Activated T-cell treated with anti-CD3 and anti-CD28 coated beads, Interleukin-2, amount 50 U/mL, for 24 hours (primary cell): Measurements from ENCODE around the gene GLI2.

Experiments
- DNase-seq: peaks from one replicate; pipeline ENCODE4 v3.0.0-alpha.2; 2020
- H3K27ac Mint-ChIP-seq: 2 replicates; pipeline ENCODE4 v1.8.0; 2020; ENCODE audit warnings: mild to moderate bottlenecking, mixed read lengths
- H3K27me3 Mint-ChIP-seq: 2 replicates; pipeline ENCODE4 v1.8.0; 2020; ENCODE audit warnings: mixed read lengths
- H3K36me3 Mint-ChIP-seq: 2 replicates; pipeline ENCODE4 v1.8.0; 2020; ENCODE audit warnings: low read depth, mixed read lengths
- H3K4me1 Mint-ChIP-seq: 2 replicates; pipeline ENCODE4 v1.8.0; 2020; ENCODE audit warnings: low read depth, mixed read lengths
- H3K4me3 Mint-ChIP-seq: 2 replicates; pipeline ENCODE4 v1.8.0; 2020; ENCODE audit warnings: mild to moderate bottlenecking, moderate library complexity, mixed read lengths
- H3K9me3 Mint-ChIP-seq: 2 replicates; pipeline ENCODE4 v1.8.0; 2020; ENCODE audit warnings: mixed read lengths

The GLI2 gene

GRCh38 chr2:120764492-120764891 lies 28.8 kb downstream of the GLI2 start:
- H3K27ac Mint-ChIP-seq, result no peak overlapping the region
- no peak overlapping the region for H3K4me3 Mint-ChIP-seq
- no peaks in the 10 kb centered on the region for H3K9me3 Mint-ChIP-seq
- no peaks in the 10 kb centered on the region for H3K4me1 Mint-ChIP-seq
- DNase-seq, result no peak
- peaks cover 7% of the 10 kb centered on the region for H3K27me3 Mint-ChIP-seq
- no peaks in the 10 kb centered on the region for H3K36me3 Mint-ChIP-seq

GRCh38 chr2:120764991-120765677 lies 29.5 kb downstream of the GLI2 start:
- Mint-ChIP-seq H3K27me3 (peaks cover 7% of the 10 kb centered on the region), H3K27ac (no peak overlapping the region), H3K4me3 (no peak overlapping the region), H3K4me1 (no peaks in the 10 kb centered on the region), H3K36me3 (no peaks in the 10 kb centered on the region), H3K9me3 (no peaks in the 10 kb centered on the region)
- DNase-seq, result no peak

- H3K36me3 Mint-ChIP-seq, result no peaks in the 10 kb centered on the region
- H3K27me3 Mint-ChIP-seq, result peaks cover 2% of the 10 kb centered on the region
- H3K9me3 Mint-ChIP-seq, result no peaks in the 10 kb centered on the region
- no peak for DNase-seq
- no peak overlapping the region for H3K4me3 Mint-ChIP-seq
- H3K4me1 Mint-ChIP-seq, result no peaks in the 10 kb centered on the region
- H3K27ac Mint-ChIP-seq, result no peak overlapping the region
Measured at GRCh38 chr2:120765678-120766469, 30.2 kb downstream of the GLI2 start.

- H3K4me1 Mint-ChIP-seq, result no peaks in the 10 kb centered on the region
- no peak for DNase-seq
- H3K4me3 Mint-ChIP-seq, result no peak overlapping the region
- H3K27ac Mint-ChIP-seq, result no peak overlapping the region
- H3K36me3 Mint-ChIP-seq, result no peaks in the 10 kb centered on the region
- H3K9me3 Mint-ChIP-seq, result no peaks in the 10 kb centered on the region
- H3K27me3 Mint-ChIP-seq, result no peaks in the 10 kb centered on the region
Measured at GRCh38 chr2:120766470-120767351, 31.0 kb downstream of the GLI2 start.

- H3K27me3 Mint-ChIP-seq, result no peaks in the 10 kb centered on the region
- no peaks in the 10 kb centered on the region for H3K36me3 Mint-ChIP-seq
- H3K4me3 Mint-ChIP-seq, result no peak overlapping the region
- no peaks in the 10 kb centered on the region for H3K4me1 Mint-ChIP-seq
- DNase-seq, result no peak
- H3K27ac Mint-ChIP-seq, result no peak overlapping the region
- H3K9me3 Mint-ChIP-seq, result no peaks in the 10 kb centered on the region
Measured at GRCh38 chr2:120767486-120768005, 31.9 kb downstream of the GLI2 start.

- H3K4me1 Mint-ChIP-seq, result no peaks in the 10 kb centered on the region
- no peaks in the 10 kb centered on the region for H3K27me3 Mint-ChIP-seq
- H3K9me3 Mint-ChIP-seq, result no peaks in the 10 kb centered on the region
- no peak overlapping the region for H3K4me3 Mint-ChIP-seq
- no peaks in the 10 kb centered on the region for H3K36me3 Mint-ChIP-seq
- no peak overlapping the region for H3K27ac Mint-ChIP-seq
- no peak for DNase-seq
Measured at GRCh38 chr2:120768112-120769048, 32.7 kb downstream of the GLI2 start.

GRCh38 chr2:120769076-120769786 lies 33.6 kb downstream of the GLI2 start:
- no peak for DNase-seq
- Mint-ChIP-seq H3K4me1 (no peaks in the 10 kb centered on the region), H3K4me3 (no peak overlapping the region), H3K27me3 (no peaks in the 10 kb centered on the region), H3K9me3 (no peaks in the 10 kb centered on the region), H3K27ac (no peak overlapping the region), H3K36me3 (no peaks in the 10 kb centered on the region)

GRCh38 chr2:120769787-120770120 lies 34.1 kb downstream of the GLI2 start:
- no peaks in the 10 kb centered on the region for H3K4me1 Mint-ChIP-seq
- no peak overlapping the region for H3K4me3 Mint-ChIP-seq

GRCh38 chr2:120770176-120770575 lies 34.5 kb downstream of the GLI2 start:
- H3K27me3 Mint-ChIP-seq, result no peaks in the 10 kb centered on the region
- H3K9me3 Mint-ChIP-seq, result no peaks in the 10 kb centered on the region
- no peak overlapping the region for H3K27ac Mint-ChIP-seq
- H3K4me1 Mint-ChIP-seq, result no peaks in the 10 kb centered on the region
- no peak overlapping the region for H3K4me3 Mint-ChIP-seq
- no peak for DNase-seq
- no peaks in the 10 kb centered on the region for H3K36me3 Mint-ChIP-seq

More at GRCh38 chr2:120769787-120770120, 34.1 kb downstream of the GLI2 start:
- H3K9me3 Mint-ChIP-seq, result no peaks in the 10 kb centered on the region
- DNase-seq, result no peak
- H3K27ac Mint-ChIP-seq, result no peak overlapping the region
- H3K36me3 Mint-ChIP-seq, result no peaks in the 10 kb centered on the region
- H3K27me3 Mint-ChIP-seq, result no peaks in the 10 kb centered on the region

- Mint-ChIP-seq H3K27me3 (no peaks in the 10 kb centered on the region), H3K4me1 (no peaks in the 10 kb centered on the region), H3K9me3 (no peaks in the 10 kb centered on the region), H3K36me3 (no peaks in the 10 kb centered on the region), H3K27ac (no peak overlapping the region), H3K4me3 (no peak overlapping the region)
- DNase-seq, result no peak
Measured at GRCh38 chr2:120770641-120771040, 35.0 kb downstream of the GLI2 start.

GRCh38 chr2:120771111-120771780 lies 35.6 kb downstream of the GLI2 start:
- no peak overlapping the region for H3K4me3 Mint-ChIP-seq
- H3K36me3 Mint-ChIP-seq, result no peaks in the 10 kb centered on the region
- no peaks in the 10 kb centered on the region for H3K9me3 Mint-ChIP-seq
- no peaks in the 10 kb centered on the region for H3K27me3 Mint-ChIP-seq
- no peak for DNase-seq
- H3K27ac Mint-ChIP-seq, result no peak overlapping the region
- H3K4me1 Mint-ChIP-seq, result no peaks in the 10 kb centered on the region

GRCh38 chr2:120771781-120772208 lies 36.1 kb downstream of the GLI2 start:
- Mint-ChIP-seq H3K4me3 (no peak overlapping the region), H3K27ac (no peak overlapping the region)

GRCh38 chr2:120772261-120772660 lies 36.6 kb downstream of the GLI2 start:
- no peak for DNase-seq
- no peaks in the 10 kb centered on the region for H3K36me3 Mint-ChIP-seq

More at GRCh38 chr2:120771781-120772208, 36.1 kb downstream of the GLI2 start:
- Mint-ChIP-seq H3K4me1 (no peaks in the 10 kb centered on the region), H3K9me3 (no peaks in the 10 kb centered on the region), H3K27me3 (no peaks in the 10 kb centered on the region), H3K36me3 (no peaks in the 10 kb centered on the region)
- DNase-seq, result no peak

More at GRCh38 chr2:120772261-120772660, 36.6 kb downstream of the GLI2 start:
- Mint-ChIP-seq H3K9me3 (no peaks in the 10 kb centered on the region), H3K27me3 (no peaks in the 10 kb centered on the region), H3K4me3 (no peak overlapping the region), H3K4me1 (no peaks in the 10 kb centered on the region), H3K27ac (no peak overlapping the region)
